Stimulated activated CD8-positive, alpha-beta memory T cell treated with anti-CD3 and anti-CD28 coated beads, Interleukin-7, amount 100 ng/mL, for 48 hours (primary cell): ENCODE data around the gene FOXO3B.
A peak's percentile ranks its signal among the peaks of the same experiment; 100 is the strongest.
"Not testable (repeated sequence)": the region's sequence is repeated elsewhere in the genome, so short reads cannot be mapped to it uniquely, and the experiment has no call there.

Experiments
- DNase-seq, 2 donors: peaks; one replicate each; pipeline ENCODE4 v3.0.0-alpha.2; 2020; ENCODE audit warnings: low read depth in 1 of 2; ENCODE audit errors: extremely low read depth in 1 of 2

Gene FOXO3B

GRCh38 chr17:18681767-18682571 lies at the start of gene FOXO3B:
Gene FOXO3B, minus strand, starts transcription at chr17:18682314. Its CDS starts 663 bp downstream, at chr17:18681651.
- peak; percentile 70 to 71 for DNase-seq

GRCh38 chr17:18723509-18723908 lies 41.4 kb upstream of the FOXO3B start:
- not testable (repeated sequence) for DNase-seq

GRCh38 chr17:18722612-18723011 lies 40.5 kb upstream of the FOXO3B start:
- not testable (repeated sequence) for DNase-seq

GRCh38 chr17:18721775-18722547 lies 39.8 kb upstream of the FOXO3B start:
- not testable (repeated sequence) for DNase-seq

DNA sequence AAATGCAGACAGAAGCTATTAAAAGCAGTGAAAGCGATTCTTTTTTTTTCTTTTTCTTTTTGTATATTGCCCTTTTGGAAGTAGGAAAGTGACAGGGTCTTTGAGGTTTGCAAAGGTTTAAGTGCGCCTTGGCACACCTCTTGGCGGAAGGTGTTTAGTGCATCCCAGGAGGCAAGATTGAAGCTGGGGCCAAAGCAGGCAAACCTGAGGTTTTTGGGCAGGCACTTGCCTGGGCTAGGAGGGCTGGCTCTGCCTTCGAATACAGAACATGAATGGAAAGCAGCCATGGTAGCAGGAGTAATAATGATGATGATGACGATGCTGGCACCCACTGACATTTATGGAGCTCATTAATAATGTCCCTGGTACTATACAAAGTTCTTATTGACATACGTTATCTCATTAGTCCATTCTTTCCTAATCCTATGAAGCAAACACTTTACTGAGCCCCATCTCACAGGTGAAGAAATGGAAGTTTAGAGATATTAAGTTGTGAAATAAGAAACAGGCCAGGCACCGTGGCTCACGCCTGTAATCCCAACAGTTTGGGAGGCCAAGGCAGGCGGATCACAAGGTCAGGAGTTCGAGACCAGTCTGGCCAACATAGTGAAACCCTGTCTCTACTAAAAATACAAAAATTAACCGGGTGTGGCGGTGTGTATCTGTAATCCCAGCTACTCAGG lies 37.5 kb upstream of the FOXO3B start:
- not testable (repeated sequence) for DNase-seq

- DNase-seq, result not testable (repeated sequence)
Measured at GRCh38 chr17:18718643-18719427, 36.7 kb upstream of the FOXO3B start.

DNA sequence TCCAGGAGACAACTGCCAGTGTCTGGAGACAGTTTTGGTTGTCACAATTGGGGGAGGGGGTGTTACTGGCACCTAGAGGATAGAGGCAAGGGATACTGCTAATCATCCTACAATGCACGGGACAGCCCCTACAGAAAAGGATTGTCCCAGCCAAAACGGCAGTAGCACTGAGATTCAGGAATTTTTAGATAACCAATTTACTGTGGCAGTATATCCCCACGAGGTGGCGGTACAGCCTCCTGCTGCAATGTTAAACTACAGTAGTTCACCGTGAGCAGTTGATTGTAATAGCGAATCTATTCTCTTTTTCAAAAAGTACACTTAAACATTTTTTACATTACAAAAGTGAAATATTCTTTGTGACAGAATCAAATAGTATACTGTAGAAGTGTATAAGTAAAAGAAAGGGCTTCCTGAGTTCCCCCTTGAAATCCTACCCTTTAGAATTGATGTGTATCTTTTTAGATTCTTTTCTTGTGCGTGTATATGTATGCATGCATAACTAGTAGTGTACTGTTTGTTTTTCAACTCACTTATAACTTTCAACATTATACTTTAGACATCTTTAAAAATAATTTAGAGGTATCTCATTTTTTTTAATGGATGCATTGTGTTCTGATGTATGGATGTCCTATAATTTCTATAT lies 30.4 kb upstream of the FOXO3B start:
- peak; percentile 19 to 37 for DNase-seq

DNA sequence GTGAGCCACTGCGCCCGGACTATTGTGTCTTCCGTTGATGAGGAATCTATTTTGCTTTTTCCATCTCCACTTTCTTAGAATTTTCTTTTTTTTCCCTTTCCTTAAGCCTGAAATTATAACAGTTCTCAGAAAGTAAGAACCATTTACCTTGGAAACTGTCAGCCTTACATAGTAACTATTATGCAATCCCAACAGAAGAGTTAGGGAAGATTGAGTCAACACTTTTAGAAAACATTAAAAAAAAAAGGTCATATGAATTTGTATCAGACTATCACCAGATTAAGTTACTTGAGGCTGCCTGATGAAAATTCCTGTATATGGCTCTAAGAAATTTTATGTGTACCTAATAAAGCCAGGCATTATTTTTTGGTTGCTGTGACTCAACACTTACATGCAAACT lies 26.1 kb upstream of the FOXO3B start:
- not testable (repeated sequence) for DNase-seq

- not testable (repeated sequence) for DNase-seq
Measured at GRCh38 chr17:18705955-18706354, 23.8 kb upstream of the FOXO3B start.

DNA sequence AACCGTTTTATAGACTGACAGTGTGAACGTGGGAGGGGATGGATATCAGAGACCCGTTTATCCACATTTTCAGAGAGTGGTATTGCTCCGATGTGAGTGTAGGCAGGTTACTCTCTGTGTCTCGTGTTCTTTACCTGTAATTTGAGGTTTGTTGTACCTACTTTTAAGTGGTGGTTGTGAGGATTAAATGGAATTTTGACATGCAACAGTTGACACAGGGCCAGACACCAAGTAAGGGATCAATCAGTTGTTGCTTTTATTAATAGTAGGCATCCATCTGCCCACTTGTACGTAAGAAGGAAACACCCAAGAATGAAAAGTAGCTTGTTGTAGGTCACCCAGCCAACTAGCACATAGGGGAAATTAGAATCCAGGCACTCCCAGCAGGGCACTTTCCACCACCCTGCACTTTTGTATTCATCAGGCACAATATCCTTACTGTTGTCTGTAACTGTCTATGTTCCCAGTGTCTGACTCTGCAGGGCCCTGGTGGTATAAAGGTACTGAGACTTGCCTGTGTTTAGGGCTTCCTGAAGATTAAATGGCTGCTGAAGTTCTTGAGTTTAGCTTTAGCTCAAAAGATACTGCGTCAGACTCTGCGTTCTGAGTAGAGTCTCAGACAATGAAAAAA lies 16.5 kb upstream of the FOXO3B start:
- not testable (repeated sequence) for DNase-seq

DNA sequence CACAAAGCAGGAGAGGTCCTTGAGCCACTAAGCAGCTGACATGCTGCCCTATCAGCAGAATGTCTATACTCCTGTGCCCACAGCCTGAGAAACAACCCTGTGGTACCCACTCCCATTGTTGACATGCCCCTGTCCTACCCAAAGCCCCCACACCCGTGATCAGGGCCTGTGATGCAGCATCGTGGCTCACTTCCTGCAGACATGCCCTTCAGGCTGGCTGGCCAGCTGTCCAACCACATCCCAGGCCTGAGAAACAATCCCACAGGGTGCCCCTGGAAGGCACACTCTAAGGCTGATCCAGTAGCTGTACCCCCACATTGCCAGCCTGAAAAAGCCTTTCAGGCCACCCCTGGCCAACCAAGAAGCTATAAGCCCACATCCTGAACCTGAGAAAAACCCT lies 13.0 kb upstream of the FOXO3B start:
- not testable (repeated sequence) for DNase-seq

DNA sequence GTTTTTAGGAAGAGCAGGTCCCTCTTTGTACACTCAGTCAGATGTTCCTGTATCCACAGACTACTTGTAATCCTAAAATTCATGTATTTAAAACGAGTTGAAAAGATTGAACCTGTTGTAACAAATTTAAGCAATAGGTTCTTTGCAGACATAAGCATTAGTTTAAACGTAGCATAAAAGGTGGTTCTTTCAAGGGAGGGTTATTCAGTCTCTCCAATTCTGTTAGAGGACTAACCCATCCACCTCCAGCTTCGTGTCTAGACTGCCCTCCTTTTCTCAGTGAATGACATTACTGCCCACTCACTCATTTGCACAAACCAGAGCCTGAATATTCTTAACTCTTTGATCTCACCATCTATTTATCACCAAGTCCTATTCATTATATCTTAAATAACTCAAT lies 554 bp upstream of the FOXO3B start:
- DNase-seq, result not testable (repeated sequence)

GRCh38 chr17:18677381-18677780 lies 4.7 kb downstream of the FOXO3B start:
- DNase-seq, result not testable (repeated sequence)

GRCh38 chr17:18676928-18677327 lies 5.2 kb downstream of the FOXO3B start:
- DNase-seq, result not testable (repeated sequence)

GRCh38 chr17:18672395-18673227 lies 9.5 kb downstream of the FOXO3B start:
- not testable (repeated sequence) for DNase-seq

- not testable (repeated sequence) for DNase-seq
Measured at GRCh38 chr17:18668625-18669024, 13.5 kb downstream of the FOXO3B start.

- DNase-seq, result not testable (repeated sequence)
Measured at GRCh38 chr17:18667535-18667934, 14.6 kb downstream of the FOXO3B start.

DNA sequence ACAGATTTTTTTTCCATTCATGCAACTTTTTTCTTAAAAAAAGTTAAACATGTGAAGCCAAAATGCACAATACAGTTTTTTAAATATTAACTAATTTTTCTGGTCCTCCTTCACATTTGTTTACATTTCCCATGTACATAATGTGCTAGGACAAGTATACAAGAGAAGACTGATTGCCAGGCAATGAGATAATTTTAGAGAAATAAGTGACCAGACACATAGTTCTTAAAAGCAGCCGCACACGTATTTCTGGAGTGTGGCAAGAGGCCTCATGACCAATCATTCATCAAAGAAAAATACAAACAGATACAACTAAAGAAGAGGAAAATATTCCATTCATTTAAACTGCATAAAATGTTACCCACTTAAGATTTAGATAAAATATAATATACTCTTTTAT lies 15.8 kb downstream of the FOXO3B start:
- not testable (repeated sequence) for DNase-seq
